Fibroblast of lung (primary cell): Measurements from ENCODE around the gene MFSD12.

Experiments used
- CTCF ChIP-seq, 2 donors: IDR thresholded peaks in 1 of 2; conservative IDR thresholded peaks in 1 of 2; 1 replicate in 1 of 2; 2 replicates in 1 of 2; pipeline ENCODE4 v1.5.1; 2011 to 2012; ENCODE audit warnings: low read length in 2 of 2, control low read depth in 1 of 2, inconsistent platforms in 1 of 2, low read depth in 1 of 2, mild to moderate bottlenecking in 1 of 2
- EZH2 ChIP-seq: IDR thresholded peaks from 2 replicates; pipeline ENCODE4 v1.5.1; 2012; ENCODE audit warnings: low read length, control low read depth, mild to moderate bottlenecking; ENCODE audit errors: missing control alignments

- TF ChIP-seq CTCF (conservative IDR thresholded peaks at IDR 0.05 in 1 of 2, IDR thresholded peaks at IDR 0.05 in 1 of 2; ENCODE audit: low read depth in 1 of 2, low read length in 2 of 2) (no peak), EZH2 (no peak)
Observed at GRCh38 chr19:3535235-3535535, 22.2 kb downstream of the MFSD12 start.
